Kidney capillary endothelial cell (primary cell): ENCODE data around the gene C4BPB.
A peak's percentile ranks its signal among the peaks of the same experiment; 100 is the strongest.

Experiments
- DNase-seq: peaks from one replicate; pipeline ENCODE4 v3.0.0-alpha.2; 2018; ENCODE audit warnings: low spot score

The C4BPB gene

DNA sequence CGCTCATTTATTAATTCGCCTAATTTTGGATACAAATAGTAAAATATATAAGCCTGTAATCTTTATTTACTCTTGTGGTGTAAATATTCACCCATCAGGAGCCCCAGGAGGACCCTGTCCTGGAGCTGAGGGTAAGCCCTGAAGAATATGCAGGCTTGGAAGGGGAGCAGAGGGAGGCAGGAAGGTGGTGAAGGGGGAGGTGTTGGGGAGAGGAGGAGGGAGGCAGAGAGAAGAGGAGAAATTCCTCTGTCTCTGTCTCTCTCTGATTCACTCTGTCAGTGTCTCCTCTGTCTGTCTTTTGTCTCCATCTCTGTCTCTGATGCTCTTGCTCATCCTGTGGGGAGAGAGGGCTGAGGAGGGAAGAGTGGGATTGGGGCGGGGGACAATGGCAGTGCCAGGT, 2.8 kb upstream of the C4BPB start:
- DNase-seq = no peak

- DNase-seq = no peak
Observed at GRCh38 chr1:207088161-207088560, 499 bp upstream of the C4BPB start.

GRCh38 chr1:207089627-207090355, 1.1 kb downstream of the C4BPB start:
- no peak for DNase-seq

DNA sequence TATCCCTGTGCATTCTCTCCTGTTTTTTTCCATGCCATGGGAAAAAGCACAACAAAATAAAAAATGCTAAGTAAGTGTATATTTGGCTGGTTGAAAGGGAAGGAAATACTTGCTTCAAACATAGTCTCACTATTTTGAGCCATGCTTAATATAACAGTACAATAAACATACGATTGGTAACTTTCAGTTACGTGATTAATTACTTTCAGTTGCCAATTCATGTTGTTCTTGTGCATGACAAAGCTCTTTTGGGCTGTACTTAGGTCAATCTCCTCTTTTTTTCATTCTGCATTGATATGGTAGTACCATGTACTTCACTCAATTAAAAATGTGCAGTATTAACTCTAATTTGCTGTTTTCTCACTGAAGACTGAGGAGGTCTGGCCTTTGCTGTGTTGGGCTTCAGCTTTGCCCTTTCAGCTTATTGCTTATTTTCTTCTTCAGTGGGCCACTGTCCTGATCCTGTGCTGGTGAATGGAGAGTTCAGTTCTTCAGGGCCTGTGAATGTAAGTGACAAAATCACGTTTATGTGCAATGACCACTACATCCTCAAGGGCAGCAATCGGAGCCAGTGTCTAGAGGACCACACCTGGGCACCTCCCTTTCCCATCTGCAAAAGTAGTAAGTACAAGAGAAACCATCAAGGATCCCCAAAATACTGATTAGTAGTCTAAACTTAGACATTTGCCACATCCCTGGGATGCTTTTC, 2.7 kb downstream of the C4BPB start:
- no peak for DNase-seq

DNA sequence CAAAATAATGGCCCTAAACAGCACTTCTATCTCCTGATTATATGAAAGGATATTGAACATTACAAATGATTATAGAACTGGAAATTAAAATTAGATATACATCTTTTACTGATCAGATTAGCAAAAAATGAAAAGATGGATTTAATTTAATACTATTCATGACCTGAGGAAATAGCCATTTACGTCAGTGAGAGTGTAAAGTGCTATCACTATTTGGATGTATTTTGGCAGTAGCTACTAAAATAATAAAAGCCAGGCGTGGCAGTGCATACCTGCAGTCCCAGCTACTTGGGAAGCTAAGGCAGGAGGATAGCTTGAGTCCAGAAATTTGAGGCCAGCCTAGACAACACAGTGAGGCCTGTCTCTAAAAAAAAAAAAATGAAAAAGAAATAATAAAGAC, 5.3 kb downstream of the C4BPB start:
- DNase-seq = no peak

DNA sequence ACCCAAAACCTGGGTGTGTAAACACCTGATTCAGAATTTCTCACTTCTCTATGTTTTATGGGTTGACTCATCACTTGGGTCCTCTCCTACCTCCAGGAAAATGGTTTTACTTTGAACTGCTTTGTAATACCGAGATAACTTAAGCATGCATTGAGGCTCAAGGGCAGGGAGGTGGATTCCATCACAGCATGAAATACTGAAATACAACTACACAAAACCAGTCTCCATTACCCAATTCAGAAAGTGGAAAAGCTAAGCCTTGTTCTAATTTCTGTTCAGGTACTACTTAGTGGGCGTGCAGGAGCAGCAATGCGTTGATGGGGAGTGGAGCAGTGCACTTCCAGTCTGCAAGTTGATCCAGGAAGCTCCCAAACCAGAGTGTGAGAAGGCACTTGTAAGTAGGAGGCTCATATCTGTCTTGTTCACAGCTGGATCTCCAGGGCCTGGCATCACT, 9.2 kb downstream of the C4BPB start:
- DNase-seq = no peak

DNA sequence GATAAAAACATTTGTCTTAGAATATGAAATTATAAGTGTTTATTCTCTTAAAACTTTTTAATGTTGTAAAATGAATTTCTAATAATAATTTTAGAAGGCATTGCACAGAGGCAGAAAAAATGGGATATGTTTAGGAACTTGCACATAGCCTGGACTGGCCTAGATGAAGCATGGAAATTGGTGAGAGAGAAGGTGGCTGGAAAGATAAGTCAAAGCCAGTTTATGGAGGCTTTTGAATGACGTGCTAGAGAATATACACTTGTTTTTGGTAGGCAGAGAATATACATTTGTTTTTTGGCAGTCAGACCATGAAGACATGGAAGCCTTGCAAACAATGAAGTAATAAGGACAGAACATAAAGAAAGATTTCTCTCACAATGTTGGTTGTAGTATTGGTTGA, 13.1 kb downstream of the C4BPB start:
- DNase-seq = no peak

DNA sequence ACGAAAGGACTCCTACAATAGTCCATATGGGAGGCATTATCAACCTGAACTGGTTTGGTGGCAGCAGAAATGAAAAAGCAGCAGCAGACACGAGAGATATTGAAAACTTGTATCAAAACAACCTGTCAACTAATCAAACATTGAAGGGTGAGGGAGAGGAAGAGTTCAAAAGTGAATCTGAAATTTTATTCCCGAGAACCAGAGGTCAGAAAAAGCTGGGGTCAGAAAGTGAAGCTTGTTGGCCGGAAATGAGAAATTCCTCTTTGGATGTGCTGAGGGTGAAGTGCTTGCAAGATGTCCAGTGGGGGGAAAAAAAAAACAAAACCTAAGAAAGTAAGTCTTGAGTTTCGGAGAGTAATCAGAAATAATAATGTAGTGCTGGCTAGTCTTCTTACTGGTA, 13.5 kb downstream of the C4BPB start:
- no peak for DNase-seq

DNA sequence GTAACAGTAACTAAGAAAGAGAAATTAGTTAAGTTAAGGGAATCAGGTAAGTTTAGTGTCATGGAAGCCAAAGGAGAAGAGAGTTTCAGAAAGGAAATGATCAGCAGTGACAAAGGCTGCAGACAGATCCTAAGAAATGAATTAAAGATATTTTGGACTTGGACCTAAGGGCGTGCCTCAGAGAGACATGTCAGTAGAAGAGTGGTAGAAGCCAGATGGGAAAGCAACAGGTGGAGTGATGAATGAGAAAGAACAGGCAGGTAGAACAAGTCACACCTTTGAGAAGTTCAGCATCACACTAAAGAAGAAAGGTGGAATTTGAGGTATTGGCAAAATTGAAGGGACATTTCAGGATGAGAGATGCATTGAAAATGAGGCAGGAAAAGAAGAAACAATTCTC, 14.0 kb downstream of the C4BPB start:
- no peak for DNase-seq

GRCh38 chr1:207103892-207104373, 15.3 kb downstream of the C4BPB start, which contains the start of gene C4BPA:
TSS of gene C4BPA (plus strand) at chr1:207104233. CDS start at chr1:207113026, 8,793 bp downstream.
- no peak for DNase-seq

- DNase-seq = no peak
Observed at GRCh38 chr1:207109004-207109403, 20.3 kb downstream of the C4BPB start.

- DNase-seq = no peak
Observed at GRCh38 chr1:207112616-207113296, 24.1 kb downstream of the C4BPB start.

DNA sequence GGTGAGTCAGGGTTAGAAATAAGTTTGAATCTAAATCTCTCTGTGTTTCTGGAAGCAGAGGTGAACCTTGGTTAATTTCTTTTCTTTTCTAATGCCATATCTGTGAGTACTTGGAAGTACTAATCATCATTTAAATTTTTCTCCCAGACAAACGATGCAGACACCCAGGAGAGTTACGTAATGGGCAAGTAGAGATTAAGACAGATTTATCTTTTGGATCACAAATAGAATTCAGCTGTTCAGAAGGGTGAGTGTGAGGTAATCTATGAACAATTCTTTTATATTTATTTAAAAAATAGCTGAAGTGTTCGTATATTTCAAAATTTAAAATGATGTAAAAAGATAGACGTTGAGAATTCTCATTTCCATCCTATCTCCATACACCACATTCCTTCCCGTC, 26.6 kb downstream of the C4BPB start:
- no peak for DNase-seq

DNA sequence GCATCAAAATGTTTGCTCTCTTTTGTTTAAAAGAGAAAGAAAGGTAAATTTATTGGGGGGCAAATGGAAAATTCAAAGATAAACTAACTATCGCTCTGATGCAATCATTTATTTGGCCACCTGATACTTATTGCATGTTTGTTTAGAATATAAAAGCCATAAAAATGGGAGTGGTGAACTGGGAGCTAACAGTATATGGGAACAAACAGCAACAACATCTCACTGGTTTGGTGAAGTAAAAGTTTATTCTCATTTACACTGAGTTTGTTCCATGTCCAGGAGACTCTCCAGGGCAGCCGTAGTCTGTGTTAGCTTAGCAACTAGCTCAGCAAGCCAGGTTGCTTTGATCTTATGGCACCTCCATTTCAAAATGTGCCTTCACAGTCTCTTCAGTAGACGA, 35.7 kb downstream of the C4BPB start:
- DNase-seq = no peak

- no peak for DNase-seq
Observed at GRCh38 chr1:207128336-207128921, 39.8 kb downstream of the C4BPB start.

DNA sequence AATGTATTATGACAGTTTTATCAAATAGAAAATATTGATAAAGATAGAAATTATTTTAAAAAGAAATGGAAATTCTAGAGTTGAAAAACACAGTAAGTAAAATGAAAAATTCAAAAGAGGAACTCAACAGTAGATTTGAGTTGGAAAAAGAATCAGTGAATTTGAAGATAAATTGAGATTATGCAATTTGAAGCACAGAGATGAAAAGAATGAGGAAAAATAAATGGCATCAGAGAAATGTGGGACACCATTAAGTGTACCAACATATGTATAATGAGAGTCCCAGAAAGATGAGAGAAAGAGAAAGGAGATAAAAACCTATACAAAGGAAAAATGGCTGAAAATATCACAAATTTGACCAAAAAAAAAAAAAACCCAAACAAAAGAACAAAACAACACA, 40.4 kb downstream of the C4BPB start:
- no peak for DNase-seq

GRCh38 chr1:207130252-207131036, 41.8 kb downstream of the C4BPB start:
- DNase-seq = no peak

DNA sequence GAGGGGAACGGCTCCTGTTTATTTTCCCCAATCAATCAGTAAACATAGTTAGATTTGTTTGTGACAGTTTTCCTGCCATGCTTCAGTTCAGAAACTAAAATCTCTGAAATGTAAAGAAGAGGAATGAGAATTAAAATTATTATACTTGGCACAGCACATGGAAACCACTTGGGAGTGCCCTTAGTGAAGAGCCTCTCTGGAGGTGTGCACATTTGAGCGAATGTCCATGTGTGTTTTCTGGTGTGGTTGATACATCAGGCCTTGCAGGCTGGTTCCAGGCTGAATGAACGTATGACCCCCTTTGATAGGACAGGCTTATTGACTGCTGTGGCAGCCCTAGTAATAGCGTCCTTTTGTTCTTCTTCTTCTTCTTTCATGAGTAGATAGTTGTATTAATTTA, 42.5 kb downstream of the C4BPB start:
- DNase-seq = no peak

DNA sequence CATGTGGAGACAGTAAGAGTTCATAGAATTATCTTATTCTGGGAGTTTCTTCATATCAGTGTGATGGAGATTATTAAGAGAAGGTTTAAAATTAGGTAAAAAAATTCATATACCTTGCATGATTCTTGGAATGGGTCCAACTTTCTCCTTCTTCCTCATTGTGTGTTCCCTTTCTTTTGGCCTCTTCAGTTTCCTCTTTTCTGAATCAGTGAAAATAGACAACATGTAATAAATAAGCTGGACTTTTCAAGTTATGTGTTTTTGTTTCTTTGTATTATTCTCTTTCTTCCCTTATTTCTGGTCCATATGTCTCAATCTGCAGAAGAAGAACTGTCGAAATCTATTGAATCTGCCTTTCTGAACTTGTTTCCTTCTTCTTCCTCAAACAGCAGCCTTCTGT, 45.9 kb downstream of the C4BPB start:
- DNase-seq = no peak

DNA sequence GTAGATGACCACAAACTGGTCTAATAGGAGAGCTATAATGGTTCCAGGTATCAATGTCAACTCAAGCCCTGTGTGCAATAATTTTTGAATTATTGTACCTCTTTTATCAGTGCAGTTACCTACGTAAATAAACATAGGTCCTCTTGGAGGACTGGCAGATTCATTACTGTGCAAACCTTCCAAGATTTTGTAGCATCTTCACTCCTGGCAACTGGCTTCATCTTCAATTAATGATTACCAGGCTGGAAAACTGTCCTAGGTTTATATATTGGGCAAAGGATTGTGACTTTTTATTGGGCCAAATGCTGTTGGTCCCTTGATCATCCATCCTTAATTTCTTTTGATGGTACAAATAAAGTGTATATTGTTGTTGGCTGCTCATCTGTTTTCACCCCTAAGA, 51.0 kb downstream of the C4BPB start:
- no peak for DNase-seq

DNA sequence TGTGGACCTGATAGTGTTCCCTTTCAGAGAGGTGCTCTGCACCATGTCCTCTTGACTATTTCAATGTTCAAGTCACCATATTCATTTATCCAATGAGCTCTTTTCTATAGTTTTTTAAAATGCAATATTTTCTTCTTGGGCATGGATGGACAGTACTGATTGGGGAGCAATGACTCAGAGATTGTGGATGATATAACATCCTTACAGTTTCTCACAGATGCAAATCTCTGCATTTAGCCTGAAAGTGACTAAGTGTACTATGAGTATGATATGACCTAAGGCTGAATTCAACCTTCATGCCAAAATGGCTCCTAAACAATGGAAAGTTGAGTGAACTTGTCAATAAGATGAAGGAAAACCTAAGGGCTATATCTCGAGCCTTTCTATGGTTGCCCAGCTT, 51.9 kb downstream of the C4BPB start:
- DNase-seq = peak; percentile 37
